GM18499 (cell line): ENCODE results near the gene POU3F2.

Experiments
- ATAC-seq: cut with Tn5 transposase; IDR thresholded peaks from one replicate; pipeline ENCODE4 v1.9.1; 2021; ENCODE audit warnings: moderate number of reproducible peaks; ENCODE audit not compliant: insufficient read depth, unreplicated experiment

Gene POU3F2

GRCh38 chr6:98834060-98835031 is at the start of gene POU3F2:
Gene POU3F2 (plus strand): TSS chr6:98834574. CDS start chr6:98834874, 300 bp downstream.
- ATAC-seq: peak; percentile 46

- ATAC-seq: no peak
Observed at GRCh38 chr6:98787435-98787834, 46.9 kb upstream of the POU3F2 start.

- ATAC-seq: no peak
Observed at GRCh38 chr6:98787961-98788360, 46.4 kb upstream of the POU3F2 start.

GRCh38 chr6:98794307-98794842 is 40.0 kb upstream of the POU3F2 start:
- ATAC-seq: no peak

- no peak for ATAC-seq
Observed at GRCh38 chr6:98797217-98797994, 37.0 kb upstream of the POU3F2 start.

- ATAC-seq: no peak
Observed at GRCh38 chr6:98800866-98801265, 33.5 kb upstream of the POU3F2 start.

- ATAC-seq: no peak
Observed at GRCh38 chr6:98808541-98809210, 25.7 kb upstream of the POU3F2 start.

GRCh38 chr6:98812220-98812619 is 22.2 kb upstream of the POU3F2 start:
- no peak for ATAC-seq

GRCh38 chr6:98816799-98817198 is 17.6 kb upstream of the POU3F2 start:
- ATAC-seq: no peak

GRCh38 chr6:98821756-98822405 is 12.5 kb upstream of the POU3F2 start:
- no peak for ATAC-seq

GRCh38 chr6:98823428-98824161 is 10.8 kb upstream of the POU3F2 start:
- no peak for ATAC-seq

GRCh38 chr6:98824162-98824901 is 10.0 kb upstream of the POU3F2 start:
- no peak for ATAC-seq

- ATAC-seq: no peak
Observed at GRCh38 chr6:98824902-98825599, 9.3 kb upstream of the POU3F2 start.

GRCh38 chr6:98825600-98826230 is 8.7 kb upstream of the POU3F2 start:
- ATAC-seq: no peak

- ATAC-seq: no peak
Observed at GRCh38 chr6:98827295-98828159, 6.8 kb upstream of the POU3F2 start.

- no peak for ATAC-seq
Observed at GRCh38 chr6:98828211-98828788, 6.1 kb upstream of the POU3F2 start.
